HG02610 (cell line): Measurements from ENCODE around the gene MNX1.

ENCODE experiments used
- ATAC-seq: cut with Tn5 transposase; IDR thresholded peaks from one replicate; pipeline ENCODE4 v1.9.1; 2021; ENCODE audit warnings: mild to moderate bottlenecking, moderate library complexity; ENCODE audit not compliant: unreplicated experiment

The MNX1 gene

GRCh38 chr7:157003756-157004520 lies 6.5 kb downstream of the MNX1 start:
- no peak for ATAC-seq

GRCh38 chr7:157003445-157003755 lies 7.1 kb downstream of the MNX1 start:
- ATAC-seq, result no peak

- no peak for ATAC-seq
Measured at GRCh38 chr7:157002819-157003421, 7.5 kb downstream of the MNX1 start.

GRCh38 chr7:157001920-157002818 lies 8.3 kb downstream of the MNX1 start:
- no peak for ATAC-seq

- no peak for ATAC-seq
Measured at GRCh38 chr7:157000741-157001653, 9.5 kb downstream of the MNX1 start.

GRCh38 chr7:156999958-157000726 lies 10.3 kb downstream of the MNX1 start:
- no peak for ATAC-seq

- ATAC-seq, result no peak
Measured at GRCh38 chr7:156998988-156999957, 11.2 kb downstream of the MNX1 start.

- no peak for ATAC-seq
Measured at GRCh38 chr7:156994417-156994816, 16.0 kb downstream of the MNX1 start.

- no peak for ATAC-seq
Measured at GRCh38 chr7:156993925-156994235, 16.6 kb downstream of the MNX1 start.

GRCh38 chr7:156993021-156993924 lies 17.2 kb downstream of the MNX1 start:
- ATAC-seq, result no peak

GRCh38 chr7:156989766-156990535 lies 20.5 kb downstream of the MNX1 start:
- ATAC-seq, result no peak

- no peak for ATAC-seq
Measured at GRCh38 chr7:156988343-156989185, 21.9 kb downstream of the MNX1 start.

- ATAC-seq, result no peak
Measured at GRCh38 chr7:156986378-156986777, 24.1 kb downstream of the MNX1 start.

GRCh38 chr7:156985101-156985992 lies 25.1 kb downstream of the MNX1 start:
- ATAC-seq, result no peak

GRCh38 chr7:156984174-156984891 lies 26.1 kb downstream of the MNX1 start:
- no peak for ATAC-seq
